HG03097 (cell line): ENCODE results near the gene FAM163B.

Source experiments
- ATAC-seq: cut with Tn5 transposase; IDR thresholded peaks from one replicate; pipeline ENCODE4 v1.9.1; 2021; ENCODE audit not compliant: unreplicated experiment, low FRiP score

The FAM163B gene

GRCh38 chr9:133621725-133622267 lies 12.6 kb upstream of the FAM163B start:
- ATAC-seq, result no peak

DNA sequence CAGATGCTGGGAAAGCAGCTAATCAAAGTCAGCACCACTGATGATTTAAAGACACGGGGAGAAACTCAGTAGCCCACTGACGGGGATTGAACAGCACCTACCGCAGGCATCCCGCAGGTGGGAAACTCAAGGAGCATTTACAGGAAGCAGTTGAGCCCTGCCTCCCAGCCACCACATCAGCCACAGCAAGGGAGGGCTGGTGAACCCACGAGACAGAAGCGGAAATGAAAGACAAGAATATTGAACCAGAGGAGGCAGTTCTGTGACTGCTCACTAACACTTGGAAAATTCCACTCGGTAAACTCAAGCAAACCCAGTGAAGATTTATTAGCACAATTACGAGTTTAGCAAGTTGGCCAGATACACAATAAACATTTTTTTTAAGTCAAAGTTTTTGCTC lies 10.6 kb upstream of the FAM163B start:
- no peak for ATAC-seq

DNA sequence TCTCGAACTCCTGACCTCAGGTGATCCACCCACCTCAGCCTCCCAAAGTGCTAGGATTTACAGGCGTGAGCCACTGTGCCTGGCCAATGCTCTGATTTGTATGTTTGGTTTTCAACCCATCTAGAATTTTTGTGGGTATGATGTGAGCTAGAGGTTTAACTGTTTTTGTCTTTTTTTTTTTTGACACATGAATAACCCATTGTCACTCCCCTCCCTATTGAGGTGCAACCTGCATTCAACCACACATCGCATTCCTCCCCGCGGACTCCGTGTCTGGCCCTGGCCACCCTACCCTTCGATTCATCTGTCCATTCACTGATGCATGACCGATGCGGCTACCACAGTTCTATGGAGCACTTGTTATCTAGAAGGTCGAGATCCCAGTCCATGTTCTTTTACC lies 9.5 kb upstream of the FAM163B start:
- no peak for ATAC-seq

GRCh38 chr9:133616643-133617405 lies 7.6 kb upstream of the FAM163B start:
- no peak for ATAC-seq

- no peak for ATAC-seq
Measured at GRCh38 chr9:133615606-133616188, 6.5 kb upstream of the FAM163B start.

DNA sequence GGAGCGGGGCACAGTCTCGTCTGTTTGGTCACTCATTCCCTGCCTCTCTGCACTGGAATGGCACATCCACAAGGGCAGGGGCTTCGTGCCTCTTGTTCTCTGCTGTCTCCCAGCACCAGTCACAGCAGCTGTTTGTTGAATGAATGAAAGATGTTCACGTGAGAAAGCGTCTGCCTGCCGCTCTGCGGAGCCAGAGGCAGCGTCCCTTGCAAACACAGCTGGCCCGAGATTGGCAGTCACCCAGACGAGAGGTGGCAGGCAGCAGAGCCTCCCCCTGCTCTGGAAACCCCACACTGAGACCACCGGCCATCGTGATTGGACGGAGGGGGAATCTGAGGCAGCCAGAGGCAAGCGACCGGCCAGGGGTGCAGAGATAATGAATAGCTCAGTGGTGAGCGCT lies 6.0 kb upstream of the FAM163B start:
- ATAC-seq, result no peak

- no peak for ATAC-seq
Measured at GRCh38 chr9:133614678-133615077, 5.5 kb upstream of the FAM163B start.

DNA sequence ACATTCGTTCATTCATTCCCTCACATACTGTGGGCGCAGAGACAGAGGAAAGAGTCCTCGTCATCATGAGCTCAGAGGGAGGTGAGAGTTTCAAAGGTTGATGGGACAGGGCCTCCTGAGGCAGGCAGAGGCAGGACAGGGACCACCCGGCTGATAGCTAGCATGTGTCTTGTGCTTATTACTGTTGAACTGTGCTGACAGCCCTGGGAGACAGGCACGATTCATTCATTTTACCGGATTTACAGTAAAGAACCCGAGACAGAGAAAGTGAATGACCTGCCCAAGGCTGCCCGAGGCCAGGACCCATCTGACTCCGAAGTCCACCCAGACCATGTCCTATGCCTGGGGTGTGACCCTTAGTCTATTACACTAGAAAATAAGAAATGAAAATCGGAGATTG lies 4.9 kb upstream of the FAM163B start:
- no peak for ATAC-seq

GRCh38 chr9:133613432-133613831 lies 4.2 kb upstream of the FAM163B start:
- ATAC-seq, result no peak

DNA sequence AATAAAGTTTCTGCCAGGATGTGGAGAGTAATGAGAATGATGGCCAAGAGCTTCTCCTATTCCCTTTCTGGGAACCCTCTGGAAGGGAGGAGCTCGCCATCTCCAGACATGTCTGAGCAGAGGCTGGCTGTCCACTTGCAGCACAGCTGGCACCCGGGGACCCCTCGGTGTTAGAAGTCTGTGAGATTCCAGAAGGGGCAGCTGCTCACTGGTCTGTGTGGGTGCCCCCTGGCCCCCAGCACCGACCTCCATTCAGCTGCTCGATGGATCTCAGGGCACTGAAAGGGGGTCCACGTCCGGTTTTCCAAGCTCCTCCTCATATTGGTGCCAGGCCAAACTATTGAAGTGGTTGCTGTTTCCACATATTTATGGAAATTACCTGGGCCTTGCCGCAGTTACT lies 3.6 kb upstream of the FAM163B start:
- ATAC-seq, result no peak

DNA sequence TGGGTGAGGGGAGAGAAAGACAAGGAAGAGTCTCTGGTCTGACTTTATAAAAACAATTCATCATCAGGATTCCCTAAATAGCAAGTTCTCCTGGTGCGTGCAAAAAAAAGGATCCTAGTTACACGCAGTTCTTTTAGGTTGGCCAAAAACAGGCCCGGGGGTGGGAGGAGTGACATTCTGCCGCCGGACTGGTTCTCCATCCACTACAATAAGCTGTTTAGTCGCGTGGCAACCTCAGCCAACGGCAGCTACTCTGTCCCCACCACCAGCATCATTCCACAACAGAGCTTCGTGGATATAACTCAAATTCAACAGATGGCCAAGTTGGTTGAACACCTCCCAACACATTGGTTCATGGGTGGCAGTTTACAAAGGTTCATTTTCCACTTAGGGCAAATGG lies 2.9 kb upstream of the FAM163B start:
- ATAC-seq, result no peak

DNA sequence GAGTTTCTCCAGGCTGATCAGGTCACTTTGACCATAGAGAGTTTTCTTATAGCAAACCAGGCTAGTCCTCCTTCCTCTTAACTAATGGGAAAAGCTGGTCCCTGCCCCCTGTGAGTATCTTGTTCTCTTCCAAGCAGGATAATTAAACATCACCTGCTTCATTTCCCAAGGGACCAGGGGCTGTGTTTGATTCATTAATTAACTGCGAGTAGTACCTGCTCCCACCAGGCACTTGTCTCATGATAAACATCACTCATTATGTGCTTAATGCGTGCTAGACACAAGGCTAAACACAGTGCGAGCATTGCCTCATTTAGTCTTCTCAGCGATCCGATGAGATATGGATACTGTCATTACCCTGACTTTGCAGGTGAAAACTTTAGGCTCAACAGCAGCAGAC lies 1.7 kb upstream of the FAM163B start:
- ATAC-seq, result no peak

DNA sequence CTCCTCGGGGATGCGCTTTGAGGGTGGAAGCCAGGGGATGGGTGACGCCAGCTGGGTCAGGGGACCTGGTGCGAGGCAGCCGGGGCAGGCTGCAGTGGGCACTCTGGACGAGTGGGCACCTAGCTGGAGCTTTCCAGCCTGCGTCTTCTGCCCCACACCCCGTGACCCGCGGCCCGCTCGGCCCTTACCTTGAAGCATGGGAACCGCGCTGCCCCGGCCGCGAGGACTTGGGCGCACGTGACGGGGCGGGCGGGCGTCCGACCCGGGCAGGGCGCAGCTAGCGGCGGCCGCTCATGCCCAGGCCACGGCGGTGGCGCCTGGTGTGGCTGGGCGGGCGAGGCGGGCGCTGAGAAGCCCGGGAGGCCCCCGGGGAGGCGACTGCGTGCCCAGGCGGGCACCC lies 300 bp downstream of the FAM163B start:
- no peak for ATAC-seq

GRCh38 chr9:133608382-133608781 lies 807 bp downstream of the FAM163B start:
- ATAC-seq, result no peak

GRCh38 chr9:133607976-133608375 lies 1.2 kb downstream of the FAM163B start:
- no peak for ATAC-seq

DNA sequence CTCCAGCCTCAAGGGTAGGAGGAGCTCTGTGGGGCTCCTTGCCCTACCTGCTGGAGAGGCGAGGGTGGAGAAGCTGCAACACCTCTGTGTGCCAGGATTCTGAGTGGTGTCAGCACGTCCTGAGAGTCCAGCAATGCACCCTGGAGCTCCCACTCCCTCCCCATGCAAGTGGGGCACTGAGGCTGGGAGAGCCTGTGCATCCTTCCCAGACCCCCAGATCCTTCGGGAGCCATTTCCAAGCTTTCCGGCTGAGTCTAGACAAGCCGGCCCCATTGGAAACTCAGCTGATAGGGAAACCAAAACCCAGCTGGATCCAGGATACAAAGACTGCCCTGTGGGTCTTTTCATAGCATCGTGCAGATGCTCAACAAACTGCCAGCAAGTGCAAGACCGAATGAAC lies 1.8 kb downstream of the FAM163B start:
- no peak for ATAC-seq

DNA sequence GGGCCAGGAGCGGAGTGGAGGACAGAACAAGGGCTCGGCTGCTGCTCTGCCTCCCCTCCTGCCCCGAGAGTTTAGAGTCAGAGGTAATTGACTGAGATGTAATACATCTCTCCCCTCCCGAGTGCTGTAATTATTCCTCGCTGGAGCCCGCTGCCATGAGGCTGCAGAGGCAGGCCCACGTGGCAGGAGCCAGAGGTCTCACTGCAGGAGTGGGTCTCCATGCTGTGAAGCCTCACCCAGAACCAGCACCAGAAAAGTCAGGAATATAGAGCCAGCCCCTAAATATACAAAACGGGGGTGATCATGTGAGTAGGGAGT lies 2.5 kb downstream of the FAM163B start:
- no peak for ATAC-seq

DNA sequence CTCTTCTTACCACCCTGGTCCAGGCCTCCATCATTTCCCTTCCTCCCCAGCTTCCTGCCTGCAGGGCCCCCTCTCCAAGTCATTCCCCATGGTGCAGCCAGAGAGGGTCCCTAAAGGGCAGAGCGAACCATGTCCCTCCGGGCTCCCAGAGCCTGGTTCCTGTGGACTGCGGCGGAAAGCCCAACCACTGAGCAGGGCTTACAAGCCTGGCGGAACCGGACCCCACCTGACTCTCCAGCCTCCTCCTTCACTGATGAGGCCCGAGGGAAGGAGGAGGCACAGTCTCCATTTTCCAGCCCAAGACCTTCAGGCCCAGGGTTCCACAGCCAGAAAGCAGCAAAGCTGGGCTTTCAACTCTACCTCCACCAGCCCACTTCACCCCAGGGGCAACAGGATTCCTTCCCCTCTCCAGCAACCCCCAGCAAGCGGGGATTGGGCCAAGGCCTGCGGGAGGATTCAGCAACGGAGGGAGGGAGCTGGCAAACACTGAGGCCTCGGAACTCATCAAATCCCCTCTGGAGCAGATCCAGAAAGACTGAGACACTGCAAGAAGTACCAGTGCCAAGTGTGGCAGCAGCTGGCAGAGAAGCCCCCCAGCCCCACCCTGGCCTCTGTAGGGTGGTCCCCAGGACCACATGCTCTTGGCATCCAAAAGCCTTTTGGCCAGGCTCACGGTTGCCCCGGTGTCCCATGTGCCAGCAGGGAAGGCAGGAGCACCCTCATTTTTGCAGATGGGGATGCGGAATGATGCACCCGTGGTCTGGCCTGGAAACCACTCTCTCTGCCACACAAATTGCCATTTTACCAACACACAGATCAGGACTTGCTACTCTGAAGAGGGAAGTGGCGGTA lies 3.1 kb downstream of the FAM163B start:
- no peak for ATAC-seq

DNA sequence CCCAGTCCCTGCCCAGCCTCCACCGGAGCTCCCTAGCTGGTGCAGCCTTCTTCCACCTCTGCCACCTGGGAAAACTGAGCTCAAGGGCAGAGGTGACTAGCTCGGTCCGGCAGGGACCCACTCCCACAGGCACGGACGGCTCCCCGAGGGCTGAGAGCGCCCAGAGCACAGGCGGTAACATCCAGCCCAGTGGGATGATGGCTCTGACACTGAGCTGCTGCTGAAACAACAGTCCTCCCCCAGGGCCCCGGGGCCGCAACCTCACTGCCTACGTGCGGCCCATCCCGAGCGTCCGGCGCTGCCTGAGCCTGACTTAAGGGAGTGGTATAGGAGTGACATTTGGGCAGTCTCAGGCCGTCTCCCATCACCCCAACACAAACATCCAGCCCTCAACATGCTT lies 3.7 kb downstream of the FAM163B start:
- no peak for ATAC-seq

DNA sequence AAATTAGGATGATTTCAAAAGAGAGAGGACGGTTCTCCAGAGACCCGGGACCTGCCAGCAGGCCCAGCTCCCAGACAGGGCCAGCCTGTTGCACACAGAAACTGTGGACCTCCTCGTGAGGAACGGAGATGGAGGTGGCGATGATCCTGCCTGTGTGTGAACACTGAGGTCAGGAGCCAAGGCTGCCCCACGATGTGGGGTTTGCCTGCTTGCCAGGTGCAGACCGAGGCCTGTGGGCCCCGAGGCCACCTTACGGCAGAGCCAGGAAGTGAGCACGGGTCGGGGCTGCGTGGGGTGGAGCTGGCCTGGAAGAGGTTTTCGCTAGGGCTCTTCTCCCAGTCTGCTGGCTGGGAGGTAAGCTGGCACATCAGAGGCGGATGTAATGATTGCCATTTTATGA lies 4.3 kb downstream of the FAM163B start:
- no peak for ATAC-seq

- ATAC-seq, result no peak
Measured at GRCh38 chr9:133604214-133604613, 5.0 kb downstream of the FAM163B start.
